Measurements from ENCODE around the gene RNASE13. TPM values are rescaled to one million over a fixed set of nuclear protein-coding genes. Genes with fewer than 3 reads are reported as not detected.

The RNASE13 gene
- total RNA-seq, 1 experiment from 2014 or later: not detected

GRCh38 chr14:21043387-21043973 is 8.9 kb upstream of the RNASE13 start:
- no peaks in the 10 kb centered on the region for H3K23me2 ChIP-seq (ENCODE audit: insufficient read length, low read depth, low read length, poor library complexity, severe bottlenecking)
- Mint-ChIP-seq H3K27me3 (ENCODE audit: low read depth) (peaks cover 27% of the 10 kb centered on the region), H3K36me3 (ENCODE audit: insufficient read depth in 1 of 3, low read depth in 3 of 3) (no peaks in the 10 kb centered on the region), H3K9me3 (no peaks in the 10 kb centered on the region), H3K27ac (peak overlapping the region in 1 of 3 experiments; percentile 36; a peak in 1 of 7 replicates), H3K4me3 (no peak overlapping the region), H3K4me1 (peaks cover 22 to 23% of the 10 kb centered on the region in 2 experiments)
- H3K79me1 ChIP-seq (ENCODE audit: insufficient read depth, low read depth, low read length, poor library complexity, severe bottlenecking): no peaks in the 10 kb centered on the region
- H3K18ac ChIP-seq (ENCODE audit: insufficient read length, low read depth, low read length): no peak overlapping the region
- H3K4ac ChIP-seq (ENCODE audit: low read depth, low read length): no peak overlapping the region
- H4K20me1 ChIP-seq (ENCODE audit: control insufficient read depth, insufficient read depth, insufficient read length): no peaks in the 10 kb centered on the region
- H3K4me1 ChIP-seq (ENCODE audit: insufficient read depth, low read length): peaks cover 5% of the 10 kb centered on the region
- H2AK5ac ChIP-seq (ENCODE audit: insufficient read length, low read length): no peak overlapping the region
- H3K9ac ChIP-seq (ENCODE audit: extremely low read depth, insufficient read length, low read length): no peak overlapping the region
- H3K27me3 ChIP-seq (ENCODE audit: insufficient read depth, low read length): no peaks in the 10 kb centered on the region
- H2BK12ac ChIP-seq (ENCODE audit: insufficient read length, low read depth, low read length): no peak overlapping the region
- H2AFZ ChIP-seq (ENCODE audit: low read length): no peak overlapping the region
- DNase-seq: no peak
- H3K56ac ChIP-seq (ENCODE audit: insufficient read length, low read depth, low read length): no peak overlapping the region
- H3K23ac ChIP-seq (ENCODE audit: insufficient read length, low read depth, low read length): no peak overlapping the region
- H4K8ac ChIP-seq (replicated peaks; ENCODE audit: insufficient read length, low read depth, low read length): no peak overlapping the region
- no peak overlapping the region for H2BK120ac ChIP-seq (ENCODE audit: low read depth, low read length, poor library complexity, severe bottlenecking)
- no peak overlapping the region for H2BK5ac ChIP-seq (ENCODE audit: insufficient read length, low read length)
- no peak overlapping the region for H2BK15ac ChIP-seq (ENCODE audit: low read depth, low read length)
- no peak for TF ChIP-seq CTCF (conservative IDR thresholded peaks at IDR 0.05)
- H3K4me2 ChIP-seq (ENCODE audit: insufficient read depth, insufficient read length, low read length): no peak overlapping the region
- H2BK20ac ChIP-seq (ENCODE audit: low read depth, low read length, poor library complexity, severe bottlenecking): no peak overlapping the region
- no peak overlapping the region for H3K14ac ChIP-seq (ENCODE audit: insufficient read depth, low read length)
- WGBS (ENCODE audit: extremely low coverage, insufficient read length, low lambda C conversion rate): no CpG with 5 or more reads among the region's 2 CpGs
- no peak overlapping the region for H3T11ph ChIP-seq (ENCODE audit: low read length)
- H3K27ac ChIP-seq (ENCODE audit: insufficient read length, low read depth, low read length): no peak overlapping the region
- H3K79me2 ChIP-seq (ENCODE audit: insufficient read depth, low read length): no peaks in the 10 kb centered on the region
- H4K5ac ChIP-seq (ENCODE audit: insufficient read length, low read depth, low read length): no peak overlapping the region
- no peak overlapping the region for H4K91ac ChIP-seq (ENCODE audit: insufficient read length, low read depth, low read length)
- H3K9me3 ChIP-seq (ENCODE audit: control insufficient read depth, low read depth, low read length): no peaks in the 10 kb centered on the region
